Parathyroid adenoma (tissue), 2 donors: ENCODE results near the gene RIPK4.

ENCODE experiments used
- H2AFZ ChIP-seq: fragments of 300-600 bp; sonication (generic); one replicate; pipeline ENCODE4 v1.7.0; 2017; ENCODE audit warnings: antibody characterized with exemption, mild to moderate bottlenecking
- H3K27ac ChIP-seq: fragments of 300-600 bp; sonication (generic); one replicate; pipeline ENCODE4 v1.7.0; 2017
- H3K27me3 ChIP-seq: fragments of 300-600 bp; sonication (generic); one replicate; pipeline ENCODE4 v1.7.0; 2017; ENCODE audit warnings: low read length; ENCODE audit not compliant: control insufficient read depth, insufficient read depth
- H3K36me3 ChIP-seq: fragments of 300-600 bp; sonication (generic); one replicate; pipeline ENCODE4 v1.7.0; 2017; ENCODE audit warnings: low read length; ENCODE audit not compliant: control insufficient read depth, insufficient read depth
- H3K4me1 ChIP-seq: fragments of 300-600 bp; sonication (generic); one replicate; pipeline ENCODE4 v1.7.0; 2017; ENCODE audit warnings: control low read depth
- H3K4me2 ChIP-seq: fragments of 300-600 bp; sonication (generic); one replicate; pipeline ENCODE4 v1.7.0; 2017; ENCODE audit warnings: low read length
- H3K4me3 ChIP-seq: fragments of 300-600 bp; sonication (generic); one replicate; pipeline ENCODE4 v1.7.0; 2017; ENCODE audit warnings: low read depth, low read length
- H3K79me2 ChIP-seq: fragments of 300-600 bp; sonication (generic); one replicate; pipeline ENCODE4 v1.7.0; 2017; ENCODE audit warnings: control low read depth
- H3K9ac ChIP-seq: fragments of 300-600 bp; sonication (generic); one replicate; pipeline ENCODE4 v1.7.0; 2017; ENCODE audit warnings: mild to moderate bottlenecking
- H3K9me3 ChIP-seq: fragments of 300-600 bp; sonication (generic); one replicate; pipeline ENCODE4 v1.7.0; 2017; ENCODE audit warnings: low read length; ENCODE audit not compliant: control insufficient read depth
- TF ChIP-seq, protein P1 (sequence below): fragments of 300-600 bp; sonication (generic); IDR thresholded peaks from one replicate; pipeline ENCODE4 v1.7.0; 2017; ENCODE audit warnings: antibody characterized with exemption, mild to moderate bottlenecking
- donor health status: primary hyperparathyroidism.

Gene RIPK4

DNA sequence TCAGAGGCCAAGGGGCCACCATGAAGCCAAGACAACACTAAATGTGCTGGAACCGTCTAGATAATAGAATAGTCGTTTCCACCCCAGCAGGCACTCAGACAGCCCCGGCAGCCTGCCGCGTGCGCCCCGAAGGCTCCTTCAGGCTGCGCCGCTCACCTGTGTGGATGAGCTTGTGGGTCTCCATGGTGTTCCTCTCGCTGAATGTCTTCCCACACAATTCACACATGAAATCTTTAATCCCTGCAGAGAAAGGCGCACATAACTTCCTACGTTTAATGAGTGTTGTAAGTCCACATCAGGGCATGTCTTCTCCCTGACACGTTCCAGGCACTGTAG is 43.7 kb upstream of the RIPK4 start:
- Histone ChIP-seq H3K4me3 (no peak overlapping the region), H3K79me2 (no peaks in the 10 kb centered on the region), H3K9ac (no peak overlapping the region), H3K4me2 (no peak overlapping the region), H3K36me3 (no peaks in the 10 kb centered on the region), H3K9me3 (no peaks in the 10 kb centered on the region), H3K27me3 (no peaks in the 10 kb centered on the region), H3K27ac (no peak overlapping the region), H3K4me1 (no peaks in the 10 kb centered on the region), H2AFZ (no peak overlapping the region)
- TF ChIP-seq, protein P1, sequence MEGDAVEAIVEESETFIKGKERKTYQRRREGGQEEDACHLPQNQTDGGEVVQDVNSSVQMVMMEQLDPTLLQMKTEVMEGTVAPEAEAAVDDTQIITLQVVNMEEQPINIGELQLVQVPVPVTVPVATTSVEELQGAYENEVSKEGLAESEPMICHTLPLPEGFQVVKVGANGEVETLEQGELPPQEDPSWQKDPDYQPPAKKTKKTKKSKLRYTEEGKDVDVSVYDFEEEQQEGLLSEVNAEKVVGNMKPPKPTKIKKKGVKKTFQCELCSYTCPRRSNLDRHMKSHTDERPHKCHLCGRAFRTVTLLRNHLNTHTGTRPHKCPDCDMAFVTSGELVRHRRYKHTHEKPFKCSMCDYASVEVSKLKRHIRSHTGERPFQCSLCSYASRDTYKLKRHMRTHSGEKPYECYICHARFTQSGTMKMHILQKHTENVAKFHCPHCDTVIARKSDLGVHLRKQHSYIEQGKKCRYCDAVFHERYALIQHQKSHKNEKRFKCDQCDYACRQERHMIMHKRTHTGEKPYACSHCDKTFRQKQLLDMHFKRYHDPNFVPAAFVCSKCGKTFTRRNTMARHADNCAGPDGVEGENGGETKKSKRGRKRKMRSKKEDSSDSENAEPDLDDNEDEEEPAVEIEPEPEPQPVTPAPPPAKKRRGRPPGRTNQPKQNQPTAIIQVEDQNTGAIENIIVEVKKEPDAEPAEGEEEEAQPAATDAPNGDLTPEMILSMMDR, result no peak

DNA sequence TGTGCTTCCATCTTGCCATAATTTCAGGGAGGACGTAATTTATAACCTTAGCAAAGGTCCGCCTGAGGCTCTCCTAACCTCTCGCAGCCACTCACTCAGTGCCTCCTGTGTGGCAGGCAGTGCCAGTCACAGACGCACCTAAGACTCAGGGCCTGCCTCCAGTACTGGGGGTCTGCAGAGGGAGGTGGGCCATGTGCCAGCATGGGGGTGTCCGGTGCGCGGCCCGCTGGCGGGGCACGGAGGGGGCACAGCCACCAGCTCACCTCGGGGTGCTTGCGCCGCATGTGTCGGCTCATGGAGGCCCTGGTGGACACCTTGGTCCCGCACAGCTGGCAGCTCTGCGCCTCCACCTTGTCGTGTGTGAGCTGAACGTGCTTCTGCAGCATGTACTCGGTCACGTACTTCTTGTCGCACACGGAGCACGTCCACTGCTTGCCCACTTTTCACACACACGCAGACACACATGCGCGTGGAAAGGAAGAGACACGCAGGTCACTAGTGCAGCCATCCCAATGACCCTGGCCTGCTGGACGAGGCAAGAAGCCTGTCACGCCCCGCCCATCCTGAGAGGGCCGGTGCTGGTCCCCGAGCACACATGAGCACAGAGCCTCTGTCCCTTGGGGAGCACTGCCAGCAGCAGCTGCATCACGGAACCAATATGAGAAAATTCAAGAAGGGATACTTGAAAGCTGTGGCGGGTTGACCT is 43.2 kb upstream of the RIPK4 start:
- TF ChIP-seq, protein P1, result no peak
- Histone ChIP-seq H3K27me3 (no peaks in the 10 kb centered on the region), H3K9me3 (no peaks in the 10 kb centered on the region), H3K4me3 (no peak overlapping the region), H3K79me2 (no peaks in the 10 kb centered on the region), H3K4me1 (no peaks in the 10 kb centered on the region), H3K4me2 (no peak overlapping the region), H3K9ac (no peak overlapping the region), H2AFZ (no peak overlapping the region), H3K36me3 (no peaks in the 10 kb centered on the region), H3K27ac (no peak overlapping the region)

DNA sequence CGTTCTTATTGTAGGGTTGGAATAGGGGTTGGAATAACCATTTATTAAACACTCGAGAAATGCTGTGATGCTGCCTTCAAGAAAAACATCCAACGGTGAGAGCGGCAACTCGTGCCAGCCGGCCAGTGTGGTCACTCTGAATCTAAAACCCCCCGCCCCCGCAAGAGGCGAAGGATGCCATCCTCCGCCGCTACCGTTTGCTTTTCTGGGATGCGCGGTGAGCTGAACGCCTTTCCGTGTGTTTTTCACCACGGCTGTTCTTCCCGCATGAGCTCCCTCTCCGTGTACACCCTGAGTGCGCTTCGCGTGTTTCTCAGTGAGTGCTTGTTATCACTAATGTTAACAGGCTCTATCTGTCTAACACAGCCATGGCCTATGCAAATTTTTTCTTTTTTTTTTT is 42.0 kb upstream of the RIPK4 start:
- Histone ChIP-seq H3K79me2 (no peaks in the 10 kb centered on the region), H3K4me1 (no peaks in the 10 kb centered on the region), H3K4me2 (no peak overlapping the region), H3K9me3 (no peaks in the 10 kb centered on the region), H3K27ac (no peak overlapping the region), H3K9ac (no peak overlapping the region), H2AFZ (no peak overlapping the region), H3K27me3 (no peaks in the 10 kb centered on the region), H3K4me3 (no peak overlapping the region), H3K36me3 (no peaks in the 10 kb centered on the region)
- TF ChIP-seq, protein P1, result no peak

DNA sequence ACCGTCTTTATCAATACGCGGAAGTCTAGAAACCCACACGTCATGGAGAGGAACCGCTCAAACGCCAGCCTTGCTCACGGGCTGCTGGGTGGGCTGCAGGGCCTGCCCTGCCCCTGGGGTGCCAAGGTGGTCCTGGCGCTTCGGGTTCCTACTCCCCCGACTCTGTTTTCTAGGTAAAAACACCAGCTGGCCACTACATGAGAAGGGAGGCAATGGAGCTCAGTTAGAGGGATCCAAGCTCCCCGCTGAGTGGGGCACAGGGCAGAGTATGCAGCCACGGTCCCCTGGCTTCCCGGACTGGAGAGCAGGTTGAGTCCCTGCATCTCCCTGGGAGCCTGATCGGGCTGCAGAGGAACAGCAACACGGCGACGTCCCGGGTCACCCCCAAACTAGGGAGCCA is 41.2 kb upstream of the RIPK4 start:
- Histone ChIP-seq H2AFZ (no peak overlapping the region), H3K4me3 (no peak overlapping the region), H3K79me2 (no peaks in the 10 kb centered on the region), H3K9me3 (no peaks in the 10 kb centered on the region), H3K36me3 (no peaks in the 10 kb centered on the region), H3K27me3 (no peaks in the 10 kb centered on the region), H3K9ac (no peak overlapping the region), H3K4me1 (no peaks in the 10 kb centered on the region), H3K27ac (no peak overlapping the region), H3K4me2 (no peak overlapping the region)
- TF ChIP-seq, protein P1, result no peak

DNA sequence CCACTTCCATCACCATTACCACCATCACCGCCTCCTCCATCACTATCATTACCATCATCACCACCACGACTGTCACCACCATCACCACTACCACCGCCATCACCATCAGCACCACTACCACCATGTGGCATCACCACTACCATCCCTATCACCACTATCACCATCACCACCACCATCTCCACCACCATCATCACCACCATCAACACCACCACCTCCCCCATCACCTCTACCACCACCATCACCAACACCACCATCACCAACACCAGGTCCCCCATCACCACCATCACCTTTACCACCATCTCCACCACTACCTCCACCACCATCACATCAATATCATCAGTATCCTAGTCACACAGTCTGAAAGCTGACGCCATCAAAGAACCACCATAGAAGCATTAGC is 39.9 kb upstream of the RIPK4 start:
- H3K36me3 ChIP-seq, result no peaks in the 10 kb centered on the region

More for the DNA sequence above, 39.9 kb upstream of the RIPK4 start:
- no peaks in the 10 kb centered on the region for H3K79me2 ChIP-seq
- no peak overlapping the region for H3K4me2 ChIP-seq
- no peak overlapping the region for H2AFZ ChIP-seq
- H3K9ac ChIP-seq, result no peak overlapping the region
- no peaks in the 10 kb centered on the region for H3K27me3 ChIP-seq
- no peaks in the 10 kb centered on the region for H3K9me3 ChIP-seq
- TF ChIP-seq, protein P1, result no peak
- no peaks in the 10 kb centered on the region for H3K4me1 ChIP-seq
- no peak overlapping the region for H3K4me3 ChIP-seq
- no peak overlapping the region for H3K27ac ChIP-seq
